Tibial artery (tissue), 4 donors: ENCODE measurements around the gene PRSS1.
"Not testable (repeated sequence)": the region's sequence is repeated elsewhere in the genome, so short reads cannot be mapped to it uniquely, and the experiment has no call there.

Source experiments
- DNase-seq, 2 donors: peaks; one replicate each; pipeline ENCODE4 v3.0.0-alpha.2; 2019
- H3K27ac ChIP-seq, 2 donors: fragments of 200-600 bp; sonication (generic) in 1 of 2; 1 replicate in 1 of 2; 2 replicates in 1 of 2; pipeline ENCODE4 v1.5.1; 2018 to 2019; ENCODE audit warnings: mild to moderate bottlenecking in 1 of 2
- H3K27me3 ChIP-seq, 2 donors: fragments of 200-600 bp; sonication (generic) in 1 of 2; one replicate each; pipeline versions ENCODE4 v1.5.1 to v1.6.0; 2016 to 2019
- H3K36me3 ChIP-seq, 3 donors: fragments of 200-600 bp; sonication (generic) in 2 of 3; one replicate each; pipeline ENCODE4 v1.5.1; 2016 to 2019; ENCODE audit warnings: mild to moderate bottlenecking in 2 of 3
- H3K4me1 ChIP-seq, 4 donors: fragments of 200-600 bp; sonication (generic) in 2 of 4; 1 replicate in 3 of 4; 2 replicates in 1 of 4; pipeline ENCODE4 v1.5.1; 2016 to 2019
- H3K4me3 ChIP-seq, 2 donors: fragments of 200-600 bp; sonication (generic) in 1 of 2; 1 replicate in 1 of 2; 2 replicates in 1 of 2; pipeline ENCODE4 v1.5.1; 2018 to 2019; ENCODE audit warnings: mild to moderate bottlenecking in 2 of 2
- H3K9me3 ChIP-seq, 3 donors: fragments of 200-600 bp; sonication (generic) in 1 of 3; one replicate each; pipeline ENCODE4 v1.5.1; 2016 to 2019
- CTCF ChIP-seq, 2 experiments: fragments of 200-600 bp in 1 of 2; fragments of 450-650 bp in 1 of 2; IDR thresholded peaks; one replicate each; pipeline ENCODE4 v1.5.1; 2017 to 2019; ENCODE audit warnings: antibody characterized with exemption in 2 of 2, mild to moderate bottlenecking in 1 of 2, moderate library complexity in 1 of 2
- intact Hi-C: fragments of 100-400 bp; cut with DNase I; formaldehyde crosslinking; loops from one replicate; pipeline ENCODE4 v1.15.0; 2023; ENCODE audit warnings: low total_unique reads

PRSS1 gene

GRCh38 chr7:142749218-142749993, at the start of gene PRSS1:
Gene PRSS1 (plus strand): TSS chr7:142749472. CDS start chr7:142749485, 13 bp downstream.
- Histone ChIP-seq H3K27ac (no peak within 1 kb of the TSS), H3K36me3 (no peaks in the 10 kb centered on the region), H3K9me3 (no peaks in the 10 kb centered on the region), H3K4me3 (no peak within 1 kb of the TSS), H3K4me1 (no peaks in the 10 kb centered on the region), H3K27me3 (no peaks in the 10 kb centered on the region)
- no peak for TF ChIP-seq CTCF (IDR thresholded peaks at IDR 0.05)
- no peak for DNase-seq
- intact Hi-C loops, result no loop called here

GRCh38 chr7:142700935-142701334, 48.3 kb upstream of the PRSS1 start:
- H3K27ac ChIP-seq, DNase-seq, H3K27me3 ChIP-seq, intact Hi-C loops, H3K4me1 ChIP-seq, H3K4me3 ChIP-seq, H3K36me3 ChIP-seq, H3K9me3 ChIP-seq: not testable (repeated sequence)

GRCh38 chr7:142703655-142704305, 45.5 kb upstream of the PRSS1 start:
- Histone ChIP-seq H3K27me3 (no peaks in the 10 kb centered on the region), H3K4me3 (no peak overlapping the region), H3K36me3 (no peaks in the 10 kb centered on the region), H3K4me1 (no peaks in the 10 kb centered on the region), H3K27ac (no peak overlapping the region), H3K9me3 (no peaks in the 10 kb centered on the region)
- no peak for TF ChIP-seq CTCF (IDR thresholded peaks at IDR 0.05)
- intact Hi-C loops, result no loop called here
- no peak for DNase-seq

GRCh38 chr7:142708726-142709125, 40.5 kb upstream of the PRSS1 start:
- H3K4me1 ChIP-seq, intact Hi-C loops, H3K4me3 ChIP-seq: not testable (repeated sequence)

GRCh38 chr7:142709921-142710320, 39.4 kb upstream of the PRSS1 start:
- H3K9me3 ChIP-seq, result no peaks in the 10 kb centered on the region
- no peak for DNase-seq
- no peaks in the 10 kb centered on the region for H3K36me3 ChIP-seq
- H3K4me1 ChIP-seq, result no peaks in the 10 kb centered on the region
- peaks cover 0 to 2% of the 10 kb centered on the region in 2 donors for H3K27me3 ChIP-seq
- no peak overlapping the region for H3K4me3 ChIP-seq
- intact Hi-C loops, result no loop called here
- no peak overlapping the region for H3K27ac ChIP-seq
- TF ChIP-seq CTCF (IDR thresholded peaks at IDR 0.05), result no peak

More at GRCh38 chr7:142708726-142709125, 40.5 kb upstream of the PRSS1 start:
- H3K27me3 ChIP-seq, H3K9me3 ChIP-seq, H3K36me3 ChIP-seq, H3K27ac ChIP-seq, DNase-seq: not testable (repeated sequence)

GRCh38 chr7:142711196-142711595, 38.1 kb upstream of the PRSS1 start:
- no peak for DNase-seq
- H3K36me3 ChIP-seq, result no peaks in the 10 kb centered on the region
- no peak for TF ChIP-seq CTCF (IDR thresholded peaks at IDR 0.05)
- no peaks in the 10 kb centered on the region for H3K9me3 ChIP-seq
- H3K4me1 ChIP-seq, result no peaks in the 10 kb centered on the region
- intact Hi-C loops, result no loop called here
- H3K27ac ChIP-seq, result no peak overlapping the region
- H3K4me3 ChIP-seq, result no peak overlapping the region
- peaks cover 0 to 2% of the 10 kb centered on the region in 2 donors for H3K27me3 ChIP-seq
